GM12878 (cell line): ENCODE data around the gene NRN1L. TPM values are rescaled to one million over a fixed set of nuclear protein-coding genes. Genes with fewer than 3 reads are reported as not detected.

Experiments used
- ATAC-seq: fragments of 200-7000 bp; cut with Tn5 transposase; 3 replicates; pipeline ENCODE4 v1.9.1; 2020; ENCODE audit warnings: mild to moderate bottlenecking, moderate library complexity
- BruUV-seq: library from RNA; stranded (reverse); fragments of 400-500 nt; replicated peaks from 2 replicates; lab custom pipeline; 2021; lab: Mats Ljungman, UMichigan
- CTCF ChIA-PET: fragments of 300-600 bp; sonication (Branson Sonifier 250); formaldehyde crosslinking; extraction: SDS; loops from one replicate; lab custom pipeline; 2021; ENCODE audit warnings: inconsistent platforms; lab: Yijun Ruan, JAX
- POLR2A ChIA-PET: fragments of 350-600 bp; formaldehyde crosslinking; extraction: SDS; loops from one replicate; lab custom pipeline; 2021; ENCODE audit warnings: inconsistent platforms; lab: Charles Lee
- RAD21 ChIA-PET: fragments of 300-600 bp; sonication (Branson Sonifier 250); formaldehyde crosslinking; loops from one replicate; lab custom pipeline; 2023; ENCODE audit warnings: antibody characterized with exemption; ENCODE audit not compliant: unreplicated experiment; lab: Charles Lee
- SMC1A ChIA-PET: fragments of 300-600 bp; sonication (Branson Sonifier 250); formaldehyde crosslinking; loops from one replicate; lab custom pipeline; 2023; ENCODE audit not compliant: unreplicated experiment, uncharacterized antibody; lab: Charles Lee
- DNase-seq: peaks from one replicate; pipeline ENCODE4 v3.0.0-alpha.2; 2011; ENCODE audit warnings: low read depth, low spot score
- FAIRE-seq: peaks from 3 replicates; lab custom pipeline; 2011; peaks lifted over from hg19 to GRCh38; lab: Jason Lieb, UNC
- H2AFZ ChIP-seq: 2 replicates; pipeline ENCODE4 v1.6.0; 2011; ENCODE audit warnings: low read depth, low read length, control low read depth; ENCODE audit not compliant: control insufficient read depth
- H3K27ac ChIP-seq: 2 replicates; pipeline ENCODE4 v1.5.1; 2011; ENCODE audit warnings: control low read depth; ENCODE audit not compliant: control insufficient read depth, insufficient read depth
- H3K27me3 ChIP-seq, 2 experiments: replicated peaks in 1 of 2; 2 replicates each; pipeline versions ENCODE4 v1.6.0 to v1.6.1; 2011; ENCODE audit warnings: low read length in 1 of 2; ENCODE audit not compliant: control insufficient read depth in 2 of 2, insufficient read depth in 2 of 2
- H3K36me3 ChIP-seq, 2 experiments: 2 replicates each; pipeline ENCODE4 v1.5.1; 2011; ENCODE audit warnings: low read length in 1 of 2; ENCODE audit not compliant: control insufficient read depth in 2 of 2, insufficient read depth in 2 of 2
- H3K4me1 ChIP-seq: 2 replicates; pipeline ENCODE4 v1.6.1; 2011; ENCODE audit warnings: mild to moderate bottlenecking, low read length, moderate library complexity, mixed read lengths; ENCODE audit not compliant: control insufficient read depth, insufficient read depth
- H3K4me2 ChIP-seq: 2 replicates; pipeline ENCODE4 v1.6.0; 2011; ENCODE audit warnings: control low read depth; ENCODE audit not compliant: control insufficient read depth, insufficient read depth
- H3K4me3 ChIP-seq: fragments of 200-600 bp; sonication (generic); 2 replicates; pipeline ENCODE4 v1.5.1; 2016
- H3K79me2 ChIP-seq: 2 replicates; pipeline ENCODE4 v1.6.0; 2011; ENCODE audit warnings: low read length; ENCODE audit not compliant: control insufficient read depth, insufficient read depth
- H3K9ac ChIP-seq: 2 replicates; pipeline ENCODE4 v1.8.0; 2011; ENCODE audit warnings: low read length, control low read depth, mixed read lengths; ENCODE audit not compliant: control insufficient read depth, insufficient read depth
- H3K9me3 ChIP-seq: replicated peaks from 3 replicates; pipeline ENCODE4 v1.5.1; 2011; ENCODE audit warnings: mild to moderate bottlenecking, low read length; ENCODE audit not compliant: control insufficient read depth, insufficient read depth
- H4K20me1 ChIP-seq: 2 replicates; pipeline ENCODE4 v1.6.0; 2011; ENCODE audit not compliant: control insufficient read depth, insufficient read depth
- BRCA1 ChIP-seq: IDR thresholded peaks from 2 replicates; pipeline ENCODE4 v1.6.1; 2011; ENCODE audit warnings: low read depth, low read length, improper control_type of control experiment
- IKZF1 ChIP-seq: fragments of 450-650 bp; conservative IDR thresholded peaks from 2 replicates; pipeline ENCODE4 v1.6.1; 2017; ENCODE audit warnings: antibody characterized with exemption, mild to moderate bottlenecking
- MYB ChIP-seq: fragments of 150-350 bp; IDR thresholded peaks from 2 replicates; pipeline ENCODE4 v1.6.1; 2014; ENCODE audit warnings: mild to moderate bottlenecking, low read depth, low read length, borderline replicate concordance
- NR2C2 ChIP-seq: IDR thresholded peaks from 2 replicates; pipeline ENCODE4 v1.6.1; 2011; ENCODE audit warnings: borderline replicate concordance, low read depth; ENCODE audit not compliant: control insufficient read depth, insufficient read length
- RBBP5 ChIP-seq: fragments of 200-600 bp; sonication (generic); conservative IDR thresholded peaks from 2 replicates; pipeline ENCODE4 v1.6.1; 2016
- SMAD5 ChIP-seq: IDR thresholded peaks from 2 replicates; pipeline ENCODE4 v1.6.1; 2016; ENCODE audit warnings: antibody characterized with exemption, low read depth
- ZNF217 ChIP-seq: fragments of 450-650 bp; IDR thresholded peaks from 2 replicates; pipeline ENCODE4 v1.6.1; 2017; ENCODE audit warnings: antibody characterized with exemption, mild to moderate bottlenecking
- WGBS: methylation state at CpG from one replicate; pipeline ENCODE4 v1.1.6; 2016; ENCODE audit warnings: low lambda C conversion rate; ENCODE audit not compliant: insufficient replicate concordance, insufficient coverage; ENCODE audit errors: missing lambda C conversion rate; 5-methylcytosine and 5-hydroxymethylcytosine counted together
- in situ Hi-C: fragments of 300-500 bp; cut with MboI; formaldehyde crosslinking; loops from 9 replicates; pipeline ENCODE4 v1.14.3; 2018; ENCODE audit warnings: mixed read lengths
- intact Hi-C: fragments of 100-400 bp; cut with micrococcal nuclease; formaldehyde crosslinking; loops from one replicate; pipeline ENCODE4 v1.14.2; 2022; ENCODE audit not compliant: unreplicated experiment
- polyA plus RNA-seq, 11 experiments: library from polyadenylated mRNA; depleted of rRNA in 4 of 11; unstranded in 6 of 11; stranded (reverse) in 5 of 11; fragments of >200 nt; fragmentation: Nextera tagmentation in 4 of 11; fragmentation: Illumina TruSeq in 1 of 11; extraction: Ambion mirVana in 4 of 11; extraction: Trizol in 1 of 11; gene quantifications; 1 replicate in 1 of 11; 2 replicates in 10 of 11; pipeline versions ENCODE4 v1.2.1 to v1.2.3, GENCODE V29; 2011 to 2016; ENCODE audit warnings: inconsistent platforms in 2 of 11, missing spikeins in 2 of 11, low read depth in 1 of 11
- total RNA-seq, 4 experiments: library from RNA; depleted of rRNA in 3 of 4; stranded (reverse); fragments of >200 nt in 3 of 4; fragmentation: Illumina TruSeq in 1 of 4; extraction: Trizol in 1 of 4; gene quantifications; 2 replicates each; pipeline versions ENCODE4 v1.2.1 to v1.2.3, GENCODE V29; 2013 to 2021

The NRN1L gene
- total and polyA plus RNA-seq, 10 of the 15 experiments (the other 5 are each of a cell fraction or from before 2014, with no cell fraction given): 0.11 to 0.99 (median 0.28) TPM; not detected in 3

GRCh38 chr16:67893743-67894399, 9.2 kb downstream of the NRN1L start:
- Histone ChIP-seq H3K9ac (peak overlapping the region; percentile 86), H2AFZ (peak overlapping the region; percentile 87), H3K4me2 (peak overlapping the region; percentile 79), H3K4me1 (peaks cover 7% of the 10 kb centered on the region), H3K4me3 (peak overlapping the region; percentile 83), H3K36me3 (no peaks in the 10 kb centered on the region; a peak in 1 of 4 replicates), H3K9me3 (no peaks in the 10 kb centered on the region), H4K20me1 (no peaks in the 10 kb centered on the region), H3K27ac (peak overlapping the region; percentile 79), H3K27me3 (no peaks in the 10 kb centered on the region), H3K79me2 (peaks cover 24% of the 10 kb centered on the region)
- CTCF ChIA-PET: interaction anchor here (1.2 to 3.4 kb wide), 2 partner anchors 10 to 43 kb away, joined by 3 to 27 read pairs; partner anchors contain the start of genes NRN1L and PSMB10
- WGBS: 24% methylated on average over 14 of the region's 14 CpGs
- ATAC-seq (no peak), DNase-seq (no peak), FAIRE-seq (no peak)
- SMC1A ChIA-PET: interaction anchor here (1.1 to 3.0 kb wide), 3 partner anchors 10 to 48 kb away, joined by 4 to 14 read pairs (median 4); partner anchors contain the start of gene NUTF2
- TF ChIP-seq NR2C2 (no peak), RBBP5 (no peak), BRCA1 (no peak), SMAD5 (no peak), MYB (no peak), IKZF1 (no peak), ZNF217 (no peak)
- in situ Hi-C loops (no loop called here), intact Hi-C loops (loop anchor here (5.0 kb wide), 1 partner anchor 33 kb away; no protein-coding TSS in a partner anchor)
- POLR2A ChIA-PET: interaction anchor here (0.5 to 1.1 kb wide), 2 partner anchors 48 to 856 kb away, joined by 3 to 4 read pairs; partner anchors contain the start of gene NUTF2
- BruUV-seq: no TSS peak
- RAD21 ChIA-PET: interaction anchor here (1.5 kb wide), 1 partner anchor 20 kb away, joined by 3 read pairs; no protein-coding TSS in a partner anchor
